Stimulated activated CD4-positive, alpha-beta T cell treated with anti-CD3 and anti-CD28 coated beads, TNF-alpha, amount 100 ng/mL, for 1 hour (primary cell): ENCODE data around the gene AKR1B15.
"Not testable (repeated sequence)": the region's sequence is repeated elsewhere in the genome, so short reads cannot be mapped to it uniquely, and the experiment has no call there.

Source experiments
- DNase-seq, 3 donors: peaks; one replicate each; pipeline ENCODE4 v3.0.0-alpha.2; 2020; ENCODE audit warnings: low read depth in 3 of 3, low spot score in 1 of 3

The AKR1B15 gene

GRCh38 chr7:134532180-134532953 is 16.5 kb upstream of the AKR1B15 start:
- no peak for DNase-seq

GRCh38 chr7:134532954-134533218 is 16.0 kb upstream of the AKR1B15 start:
- no peak for DNase-seq

- no peak for DNase-seq
Measured at GRCh38 chr7:134533288-134533771, 15.6 kb upstream of the AKR1B15 start.

GRCh38 chr7:134534633-134535032 is 14.3 kb upstream of the AKR1B15 start:
- DNase-seq: no peak

- no peak for DNase-seq
Measured at GRCh38 chr7:134535272-134535918, 13.5 kb upstream of the AKR1B15 start.

- no peak for DNase-seq
Measured at GRCh38 chr7:134535919-134536299, 13.0 kb upstream of the AKR1B15 start.

GRCh38 chr7:134536558-134536957 is 12.4 kb upstream of the AKR1B15 start:
- not testable (repeated sequence) for DNase-seq

GRCh38 chr7:134537273-134537781 is 11.6 kb upstream of the AKR1B15 start:
- not testable (repeated sequence) for DNase-seq

- no peak for DNase-seq
Measured at GRCh38 chr7:134539380-134540004, 9.4 kb upstream of the AKR1B15 start.

GRCh38 chr7:134541501-134542194 is 7.3 kb upstream of the AKR1B15 start:
- not testable (repeated sequence) for DNase-seq

- DNase-seq: no peak
Measured at GRCh38 chr7:134542195-134542771, 6.6 kb upstream of the AKR1B15 start.

GRCh38 chr7:134545380-134545779 is 3.5 kb upstream of the AKR1B15 start:
- no peak for DNase-seq

- DNase-seq: no peak
Measured at GRCh38 chr7:134545918-134546317, 3.0 kb upstream of the AKR1B15 start.

GRCh38 chr7:134546955-134547354 is 2.0 kb upstream of the AKR1B15 start:
- no peak for DNase-seq

GRCh38 chr7:134547397-134548054 is 1.4 kb upstream of the AKR1B15 start:
- DNase-seq: peak; percentile 11 to 53 (median 39)

GRCh38 chr7:134549366-134549765 is 456 bp downstream of the AKR1B15 start:
- no peak for DNase-seq

GRCh38 chr7:134552105-134552504 is 3.2 kb downstream of the AKR1B15 start:
- DNase-seq: no peak

- DNase-seq: no peak
Measured at GRCh38 chr7:134553976-134554375, 5.1 kb downstream of the AKR1B15 start.

GRCh38 chr7:134554417-134554966 is 5.6 kb downstream of the AKR1B15 start:
- no peak for DNase-seq

- DNase-seq: no peak
Measured at GRCh38 chr7:134557391-134557790, 8.5 kb downstream of the AKR1B15 start.
